Neural cell (in vitro differentiated cells): ENCODE results near the gene FOXL3. TPM values are rescaled to one million over a fixed set of nuclear protein-coding genes. Genes with fewer than 3 reads are reported as not detected.

ENCODE experiments used
- H2AFZ ChIP-seq: fragments of 200-600, 300-800 bp; sonication (generic), shearing (Covaris generic); 2 replicates; pipeline ENCODE4 v1.6.0; 2014; ENCODE audit warnings: low read depth, mild to moderate bottlenecking, antibody characterized with exemption, low read length, moderate library complexity
- H3F3A ChIP-seq: fragments of 200-600 bp; shearing (Covaris generic); 2 replicates; pipeline ENCODE4 v1.6.1; 2016; ENCODE audit warnings: mild to moderate bottlenecking, moderate library complexity, mixed read lengths, antibody characterized with exemption, low read length; ENCODE audit not compliant: insufficient read depth, poor library complexity, severe bottlenecking
- H3K27ac ChIP-seq: fragments of 200-600, 300-800 bp; sonication (generic), shearing (Covaris generic); 2 replicates; pipeline ENCODE4 v1.5.1; 2014; ENCODE audit warnings: mild to moderate bottlenecking, low read length, moderate library complexity
- H3K27me3 ChIP-seq: fragments of 300-800, 200-600 bp; sonication (generic), shearing (Covaris generic); 2 replicates; pipeline ENCODE4 v1.6.0; 2014; ENCODE audit warnings: mild to moderate bottlenecking, low read depth, low read length, moderate library complexity; ENCODE audit not compliant: insufficient read depth
- H3K36me3 ChIP-seq: fragments of 300-800, 200-600 bp; sonication (generic), shearing (Covaris generic); 2 replicates; pipeline ENCODE4 v1.5.1; 2014; ENCODE audit warnings: mild to moderate bottlenecking, antibody characterized with exemption, low read length, moderate library complexity; ENCODE audit not compliant: insufficient read depth
- H3K4me2 ChIP-seq: fragments of 300-800, 200-600 bp; sonication (generic), shearing (Covaris generic); 2 replicates; pipeline ENCODE4 v1.6.0; 2014; ENCODE audit warnings: mild to moderate bottlenecking, low read length
- H3K4me3 ChIP-seq: fragments of 300-800, 200-600 bp; sonication (generic), shearing (Covaris generic); 2 replicates; pipeline ENCODE4 v1.5.1; 2014; ENCODE audit warnings: mild to moderate bottlenecking, low read length, moderate library complexity
- H3K79me2 ChIP-seq: fragments of 200-600 bp; shearing (Covaris generic); replicated peaks from 2 replicates; pipeline ENCODE4 v1.6.0; 2014; ENCODE audit warnings: mild to moderate bottlenecking, low read length, moderate library complexity; ENCODE audit not compliant: insufficient read depth
- H3K9ac ChIP-seq: fragments of 300-800, 200-600 bp; sonication (generic), shearing (Covaris generic); 2 replicates; pipeline ENCODE4 v1.6.1; 2016; ENCODE audit warnings: mild to moderate bottlenecking, low read length, mixed read lengths
- H3K9me2 ChIP-seq: fragments of 200-600 bp; shearing (Covaris generic); 2 replicates; pipeline ENCODE4 v1.6.1; 2016; ENCODE audit warnings: mild to moderate bottlenecking, low read length, mixed read lengths; ENCODE audit not compliant: insufficient read depth
- H3K9me3 ChIP-seq: fragments of 200-600, 300-800 bp; sonication (generic), shearing (Covaris generic); 2 replicates; pipeline ENCODE4 v1.6.1; 2016; ENCODE audit warnings: mild to moderate bottlenecking, mixed run types, low read length, moderate library complexity, mixed read lengths
- H4K20me1 ChIP-seq: fragments of 200-600 bp; shearing (Covaris generic); 2 replicates; pipeline ENCODE4 v1.6.1; 2016; ENCODE audit warnings: mild to moderate bottlenecking, mixed run types; ENCODE audit not compliant: insufficient read depth
- CTCF ChIP-seq: fragments of 450-650 bp; IDR thresholded peaks from 2 replicates; pipeline ENCODE4 v1.5.1; 2014; ENCODE audit warnings: antibody characterized with exemption, mild to moderate bottlenecking, moderate library complexity; ENCODE audit not compliant: poor library complexity, severe bottlenecking
- EP300 ChIP-seq: fragments of 450-650 bp; conservative IDR thresholded peaks from 2 replicates; pipeline ENCODE4 v1.6.1; 2014; ENCODE audit warnings: antibody characterized with exemption, mild to moderate bottlenecking, moderate library complexity; ENCODE audit not compliant: poor library complexity, severe bottlenecking
- EZH2 ChIP-seq: fragments of 200-600, 300-800 bp; shearing (Covaris generic), sonication (generic); IDR thresholded peaks from 2 replicates; pipeline ENCODE4 v1.6.1; 2014; ENCODE audit warnings: antibody characterized with exemption, low read length, borderline replicate concordance, mild to moderate bottlenecking; ENCODE audit not compliant: insufficient read depth, poor library complexity, severe bottlenecking
- MXI1 ChIP-seq: fragments of 450-650 bp; conservative IDR thresholded peaks from 2 replicates; pipeline ENCODE4 v1.6.1; 2014; ENCODE audit warnings: antibody characterized with exemption, mild to moderate bottlenecking; ENCODE audit not compliant: poor library complexity, severe bottlenecking
- POLR2AphosphoS5 ChIP-seq: IDR thresholded peaks from 2 replicates; pipeline ENCODE4 v1.6.1; 2012
- RAD21 ChIP-seq: fragments of 450-650 bp; conservative IDR thresholded peaks from 2 replicates; pipeline ENCODE4 v1.6.1; 2014; ENCODE audit warnings: antibody characterized with exemption, mild to moderate bottlenecking, moderate library complexity
- REST ChIP-seq: IDR thresholded peaks from 2 replicates; pipeline ENCODE4 v1.6.1; 2012; ENCODE audit warnings: borderline replicate concordance
- SMC3 ChIP-seq: fragments of 450-650 bp; conservative IDR thresholded peaks from 2 replicates; pipeline ENCODE4 v1.6.1; 2014; ENCODE audit warnings: antibody characterized with exemption, mild to moderate bottlenecking, moderate library complexity; ENCODE audit not compliant: poor library complexity
- TAF1 ChIP-seq: IDR thresholded peaks from 2 replicates; pipeline ENCODE4 v1.6.1; 2012; ENCODE audit warnings: low read depth
- polyA plus RNA-seq: library from polyadenylated mRNA; depleted of rRNA; stranded (reverse); fragments of >200 nt; gene quantifications from 2 replicates; pipeline ENCODE4 v1.2.3, GENCODE V29; 2014

FOXL3 gene
- polyA plus RNA-seq, 1 donor from 2014 or later = not detected

- H2AFZ ChIP-seq = no peak overlapping the region
- TF ChIP-seq POLR2AphosphoS5 = no peak
- TF ChIP-seq REST = no peak
- TF ChIP-seq SMC3 = no peak
- no peak for TF ChIP-seq MXI1
- TF ChIP-seq CTCF = no peak
- TF ChIP-seq TAF1 = no peak
- TF ChIP-seq EZH2 = no peak
- no peak for TF ChIP-seq EP300
- no peak for TF ChIP-seq RAD21
- H3K9me3 ChIP-seq = no peaks in the 10 kb centered on the region
- H3K4me3 ChIP-seq = no peak overlapping the region
- no peak overlapping the region for H3K4me2 ChIP-seq
- no peaks in the 10 kb centered on the region for H3K9me2 ChIP-seq
- no peak overlapping the region for H3K9ac ChIP-seq
- H3F3A ChIP-seq = no peaks in the 10 kb centered on the region
- no peak overlapping the region for H3K27ac ChIP-seq
- no peaks in the 10 kb centered on the region for H4K20me1 ChIP-seq
- H3K36me3 ChIP-seq = peaks cover 1% of the 10 kb centered on the region
- no peaks in the 10 kb centered on the region for H3K79me2 ChIP-seq
- no peaks in the 10 kb centered on the region for H3K27me3 ChIP-seq
These were observed 40.0 kb upstream of the FOXL3 start for GRCh38 chr7:249989-250388.

DNA sequence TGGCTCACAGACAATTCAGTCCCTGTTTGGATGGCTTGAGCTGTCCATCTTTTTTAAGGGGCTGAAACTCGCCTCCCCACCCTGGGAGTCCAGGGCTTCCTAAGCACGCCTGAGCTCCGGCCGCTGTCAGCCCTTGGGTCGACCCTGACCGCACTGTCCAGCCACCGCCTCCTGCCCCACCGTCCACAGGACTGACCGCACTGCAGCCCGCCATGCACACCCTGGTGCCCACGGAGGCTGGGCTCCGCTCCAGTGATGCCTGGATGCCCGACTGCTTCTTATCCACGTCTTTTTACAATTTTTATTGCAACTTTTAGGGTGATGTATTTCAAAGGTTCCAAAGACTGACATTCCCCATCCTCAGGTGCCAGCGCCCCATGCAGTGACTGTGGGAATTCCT, 39.4 kb upstream of the FOXL3 start:
- Histone ChIP-seq H3K9ac (no peak overlapping the region), H4K20me1 (no peaks in the 10 kb centered on the region), H3K4me3 (no peak overlapping the region), H3K9me2 (no peaks in the 10 kb centered on the region), H3K79me2 (no peaks in the 10 kb centered on the region), H3F3A (no peaks in the 10 kb centered on the region), H2AFZ (no peak overlapping the region), H3K27ac (no peak overlapping the region), H3K36me3 (peaks cover 6% of the 10 kb centered on the region), H3K4me2 (no peak overlapping the region), H3K27me3 (no peaks in the 10 kb centered on the region), H3K9me3 (no peaks in the 10 kb centered on the region)
- TF ChIP-seq EP300 (no peak), TAF1 (no peak), EZH2 (no peak), RAD21 (no peak), MXI1 (no peak), SMC3 (no peak), CTCF (no peak), REST (no peak), POLR2AphosphoS5 (no peak)
